ENCODE results near the gene SERPINB6. TPM values are rescaled to one million over a fixed set of nuclear protein-coding genes. Genes with fewer than 3 reads are reported as not detected.

SERPINB6 gene
- polyA plus RNA-seq, 3 donors, result 82.2 to 86.0 (median 84.7) TPM

Other genes with a start within 250 kb of the SERPINB6 start
- gene MYLK4, start 220.6 kb downstream of the SERPINB6 start, polyA plus RNA-seq (ENCODE audit: insufficient read length in 3 of 3), result 1 to 10 TPM; 1.1 to 1.7 (median 1.5) TPM
- 10 to 100 TPM; 51.6 to 58.1 (median 54.0) TPM for gene WRNIP1, start 206.2 kb downstream of the SERPINB6 start, polyA plus RNA-seq (ENCODE audit: insufficient read length in 3 of 3)
- 10 to 100 TPM; 14.7 to 19.8 (median 17.1) TPM for gene SERPINB1, start 129.7 kb downstream of the SERPINB6 start, polyA plus RNA-seq (ENCODE audit: insufficient read length in 3 of 3)
- gene SERPINB9, start 68.3 kb downstream of the SERPINB6 start, polyA plus RNA-seq (ENCODE audit: insufficient read length in 3 of 3), result 10 to 100 TPM in 2 of 3 donors, 1 to 10 TPM in 1; 9.5 to 12.3 (median 11.9) TPM
- gene NQO2, start 28.3 kb upstream of the SERPINB6 start, polyA plus RNA-seq (ENCODE audit: insufficient read length in 3 of 3), result 10 to 100 TPM; 67.2 to 88.7 (median 74.8) TPM
- gene RIPK1, start 96.9 kb upstream of the SERPINB6 start, polyA plus RNA-seq (ENCODE audit: insufficient read length in 3 of 3), result 10 to 100 TPM; 23.7 to 26.3 (median 25.9) TPM
- 10 to 100 TPM; 54.5 to 75.9 (median 74.9) TPM for gene BPHL, start 147.1 kb upstream of the SERPINB6 start, polyA plus RNA-seq (ENCODE audit: insufficient read length in 3 of 3)
- 10 to 100 TPM; 54.5 to 84.7 (median 55.5) TPM for gene TUBB2A, start 186.0 kb upstream of the SERPINB6 start, polyA plus RNA-seq (ENCODE audit: insufficient read length in 3 of 3)

Data from renal pelvis (tissue), 3 donors.